ENCODE measurements around the gene CLPSL2.

DNA sequence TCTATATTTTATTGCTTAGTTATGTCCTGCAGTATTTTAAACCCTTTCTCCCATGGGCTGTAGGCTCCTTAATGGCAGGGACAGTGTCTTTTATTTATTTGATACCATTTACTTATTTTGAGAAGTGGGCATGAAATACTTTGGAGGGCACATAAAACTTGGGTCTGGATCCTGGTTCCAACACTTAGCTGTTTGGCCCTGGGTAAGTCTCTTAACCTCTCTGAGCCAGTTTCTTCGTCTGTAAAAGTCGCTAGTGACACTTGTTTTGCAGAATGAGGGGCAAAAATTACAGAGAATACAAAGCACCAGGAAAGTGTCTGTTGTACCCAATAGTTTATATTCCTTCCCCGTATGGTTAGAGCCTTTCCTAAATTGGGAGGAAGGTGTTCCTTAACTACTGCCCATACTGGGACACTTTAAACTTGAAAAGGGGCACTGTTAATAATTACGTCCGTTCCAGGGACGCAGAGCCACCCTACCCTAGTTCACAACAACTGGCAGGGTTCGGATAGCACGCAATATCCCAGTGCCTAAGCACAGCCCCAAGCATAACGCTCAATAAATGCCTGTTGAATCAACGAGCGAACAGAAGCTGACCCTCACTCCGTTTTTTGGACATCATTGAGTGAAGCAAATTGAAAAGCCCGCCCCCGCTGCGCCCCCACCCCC, 45.5 kb upstream of the CLPSL2 start:
- TF ChIP-seq CTCF (conservative IDR thresholded peaks at IDR 0.05 in 1 of 2, IDR thresholded peaks at IDR 0.05 in 1 of 2; ENCODE audit: extremely low read depth in 1 of 2, insufficient read depth in 1 of 2, low read depth in 1 of 2, low read length in 2 of 2) (no peak), EZH2 (IDR thresholded peaks at IDR 0.05; ENCODE audit: borderline replicate concordance, low read length) (no peak)

All from mammary epithelial cell (primary cell).